DOHH2 (cell line): Measurements from ENCODE around the gene ABCA1.

Experiments used
- CTCF ChIP-seq: fragments of 200-600 bp; sonication (generic); IDR thresholded peaks from one replicate; pipeline ENCODE4 v1.5.1; 2014; ENCODE audit warnings: antibody characterized with exemption, mild to moderate bottlenecking, low read depth, low read length; ENCODE audit not compliant: poor library complexity, severe bottlenecking
- EZH2phosphoT487 ChIP-seq: fragments of 200-600 bp; sonication (generic); IDR thresholded peaks from 2 replicates; pipeline ENCODE4 v1.6.1; 2017; ENCODE audit warnings: borderline replicate concordance, mild to moderate bottlenecking, antibody characterized with exemption, low read length, moderate library complexity, mixed read lengths

DNA sequence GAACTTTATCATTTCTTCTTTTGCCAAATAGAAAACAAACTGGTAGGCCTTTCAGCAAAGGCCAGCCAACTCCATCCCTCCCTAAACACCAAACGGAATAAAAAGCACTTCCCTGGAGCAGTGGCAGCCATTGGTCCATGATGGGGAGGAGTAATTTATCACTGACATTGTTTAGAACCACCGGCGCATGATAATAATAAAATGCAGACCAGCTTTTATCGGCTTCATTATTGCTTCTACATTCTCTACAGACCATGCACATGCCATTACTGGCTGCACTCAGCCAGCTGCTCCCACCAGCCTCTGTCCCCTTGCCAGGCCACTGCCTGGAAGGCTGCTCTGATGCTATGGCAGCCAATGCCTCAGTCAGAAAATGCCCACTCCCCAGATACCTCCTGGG lies 45.9 kb downstream of the ABCA1 start:
- TF ChIP-seq CTCF, result no peak
- TF ChIP-seq EZH2phosphoT487, result no peak
